ENCODE measurements around the gene TNS1. TPM values are rescaled to one million over a fixed set of nuclear protein-coding genes. Genes with fewer than 3 reads are reported as not detected.

TNS1 gene
- total and polyA plus RNA-seq, 2 donors: 8.3 to 21.3 TPM

DNA sequence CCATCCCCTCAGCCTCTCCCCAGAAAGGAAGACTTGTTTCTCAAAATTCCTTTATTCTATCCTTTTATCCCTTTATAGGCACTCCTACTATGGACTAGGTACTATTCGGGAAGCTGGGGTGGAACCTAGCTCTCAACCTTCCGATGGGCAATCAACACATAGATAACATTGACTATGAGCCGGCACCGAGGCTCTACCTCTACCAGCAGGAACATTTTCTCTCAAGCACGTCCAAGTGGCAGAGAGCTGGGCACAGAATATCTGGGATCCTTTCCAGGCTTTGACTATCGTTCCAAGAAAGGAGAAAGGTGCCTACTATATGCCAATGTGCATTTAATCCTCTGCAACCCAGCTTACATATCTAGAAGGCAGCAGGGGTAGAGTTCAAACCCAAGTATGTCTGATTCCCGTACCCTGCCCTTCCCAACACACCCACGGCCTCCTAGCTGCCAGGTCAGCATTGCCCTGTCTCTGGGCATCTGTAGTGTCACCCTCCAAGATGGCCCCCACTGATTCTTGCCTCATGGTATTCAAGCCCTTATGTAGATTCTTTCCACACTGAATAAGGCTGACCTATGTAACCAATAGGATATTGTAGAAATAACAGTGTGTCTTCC is 28.3 kb downstream of the TNS1 start:
- 93% methylated on average over 8 of the region's 8 CpGs for WGBS
- Histone ChIP-seq H3K27ac (ENCODE audit: low read depth in 1 of 2, low read length in 1 of 2) (no peak overlapping the region), H3K4me3 (ENCODE audit: low read length in 2 of 2) (no peak overlapping the region), H3K27me3 (ENCODE audit: control insufficient read depth in 2 of 2, insufficient read depth in 1 of 2, low read length in 1 of 2) (peaks cover 0 to 28% of the 10 kb centered on the region in 2 donors), H3K36me3 (ENCODE audit: control insufficient read depth in 2 of 2, insufficient read depth in 2 of 2, low read length in 1 of 2) (no peaks in the 10 kb centered on the region), H3K9me3 (ENCODE audit: control insufficient read depth in 2 of 2, insufficient read depth in 1 of 2, low read length in 1 of 2) (no peaks in the 10 kb centered on the region), H3K4me1 (ENCODE audit: control insufficient read depth in 2 of 2, insufficient read depth in 2 of 2, low read length in 2 of 2) (peaks cover 0 to under 1% of the 10 kb centered on the region in 2 donors)
- no peak for DNase-seq (ENCODE audit: low read depth in 6 of 9, low spot score in 9 of 9)

DNA sequence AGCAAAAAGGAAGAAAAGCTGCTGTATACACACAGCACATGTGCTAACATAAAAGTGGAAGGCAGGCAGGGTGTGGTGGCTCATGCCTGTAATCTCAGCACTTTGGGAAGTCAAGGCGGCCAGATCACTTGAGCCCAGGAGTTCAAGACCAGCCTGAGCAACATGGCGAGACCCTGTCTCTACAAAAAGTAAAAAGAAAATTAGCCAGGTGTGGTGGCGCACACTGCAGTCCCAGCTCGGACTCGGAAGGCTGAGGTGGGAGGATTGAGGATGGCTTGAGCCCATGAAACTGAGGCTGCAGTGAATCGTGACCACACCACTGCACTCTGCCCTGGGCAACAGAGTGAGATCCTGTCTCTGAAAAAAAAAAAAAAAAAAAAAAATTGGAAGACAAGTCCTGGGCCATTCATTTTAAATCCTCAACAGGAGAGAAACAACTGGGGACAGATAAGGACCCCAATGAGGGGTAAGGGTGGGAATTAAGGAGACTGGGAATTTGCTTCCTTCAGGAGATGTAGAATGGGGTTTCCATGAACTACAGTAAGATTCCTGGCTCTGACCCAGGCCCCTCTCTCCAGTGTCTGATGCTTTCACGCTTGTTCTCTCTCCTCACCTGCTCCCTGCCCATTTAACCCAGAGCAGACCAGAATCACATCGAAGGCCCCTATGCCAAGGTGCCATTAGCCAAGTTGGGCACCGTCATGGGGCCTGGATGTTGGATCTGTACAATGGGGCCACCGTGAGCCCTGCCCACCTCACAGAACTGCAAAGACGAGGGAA is 29.6 kb downstream of the TNS1 start:
- DNase-seq (ENCODE audit: low read depth in 6 of 9, low spot score in 9 of 9): no peak
- WGBS: 94% methylated on average over 11 of the region's 11 CpGs
- Histone ChIP-seq H3K36me3 (ENCODE audit: control insufficient read depth in 2 of 2, insufficient read depth in 2 of 2, low read length in 1 of 2) (no peaks in the 10 kb centered on the region), H3K9me3 (ENCODE audit: control insufficient read depth in 2 of 2, insufficient read depth in 1 of 2, low read length in 1 of 2) (no peaks in the 10 kb centered on the region), H3K4me3 (ENCODE audit: low read length in 2 of 2) (no peak overlapping the region), H3K4me1 (ENCODE audit: control insufficient read depth in 2 of 2, insufficient read depth in 2 of 2, low read length in 2 of 2) (no peaks in the 10 kb centered on the region), H3K27ac (ENCODE audit: low read depth in 1 of 2, low read length in 1 of 2) (no peak overlapping the region), H3K27me3 (ENCODE audit: control insufficient read depth in 2 of 2, insufficient read depth in 1 of 2, low read length in 1 of 2) (peaks cover 0 to 16% of the 10 kb centered on the region in 2 donors)

DNA sequence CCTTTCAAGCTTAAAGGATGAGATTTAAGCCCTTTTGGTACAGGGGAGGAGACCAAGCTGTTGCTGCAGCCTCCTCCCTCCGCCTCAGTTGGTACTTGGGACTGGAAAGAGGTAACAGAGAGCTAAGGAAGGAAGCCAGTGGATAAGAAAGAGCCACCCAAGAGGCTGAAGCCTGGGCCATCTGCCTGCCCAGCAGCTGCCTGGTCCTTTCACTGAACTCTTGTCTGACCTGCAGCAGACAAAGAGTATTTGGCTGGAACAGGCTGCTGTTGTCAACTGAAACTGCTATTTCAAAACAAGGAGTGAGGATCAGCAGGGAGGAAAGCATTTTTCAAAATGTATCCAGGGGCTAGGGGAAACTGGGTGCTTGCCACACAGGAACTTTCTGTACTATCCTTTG is 30.3 kb downstream of the TNS1 start:
- Histone ChIP-seq H3K4me3 (ENCODE audit: low read length in 2 of 2) (no peak overlapping the region), H3K27ac (ENCODE audit: low read depth in 1 of 2, low read length in 1 of 2) (no peak overlapping the region), H3K36me3 (ENCODE audit: control insufficient read depth in 2 of 2, insufficient read depth in 2 of 2, low read length in 1 of 2) (no peaks in the 10 kb centered on the region), H3K9me3 (ENCODE audit: control insufficient read depth in 2 of 2, insufficient read depth in 1 of 2, low read length in 1 of 2) (no peaks in the 10 kb centered on the region), H3K27me3 (ENCODE audit: control insufficient read depth in 2 of 2, insufficient read depth in 1 of 2, low read length in 1 of 2) (peaks cover 0 to 9% of the 10 kb centered on the region in 2 donors), H3K4me1 (ENCODE audit: control insufficient read depth in 2 of 2, insufficient read depth in 2 of 2, low read length in 2 of 2) (no peaks in the 10 kb centered on the region)
- 86% methylated on average over 1 of the region's 1 CpG for WGBS
- no peak for DNase-seq (ENCODE audit: low read depth in 6 of 9, low spot score in 9 of 9)

DNA sequence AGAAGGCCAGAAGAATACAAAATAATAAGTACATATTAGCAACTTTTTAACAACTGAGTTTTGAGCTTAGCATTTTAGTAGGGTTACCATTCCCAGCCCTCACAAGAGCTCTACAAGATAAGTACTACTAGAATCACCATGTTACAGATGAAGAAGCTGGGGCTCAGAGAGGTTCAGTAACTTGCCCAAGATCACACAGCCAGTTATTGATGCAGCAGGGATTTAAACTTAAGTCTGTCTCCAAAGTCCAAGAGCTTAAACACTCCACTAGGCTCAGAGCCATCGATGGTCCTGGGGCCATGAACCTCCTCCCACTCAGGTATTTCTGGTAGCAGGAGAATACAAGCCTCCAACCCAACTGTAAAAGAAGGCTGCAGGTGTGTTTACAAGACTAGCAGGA is 30.8 kb downstream of the TNS1 start:
- Histone ChIP-seq H3K36me3 (ENCODE audit: control insufficient read depth in 2 of 2, insufficient read depth in 2 of 2, low read length in 1 of 2) (no peaks in the 10 kb centered on the region), H3K4me1 (ENCODE audit: control insufficient read depth in 2 of 2, insufficient read depth in 2 of 2, low read length in 2 of 2) (no peaks in the 10 kb centered on the region), H3K27me3 (ENCODE audit: control insufficient read depth in 2 of 2, insufficient read depth in 1 of 2, low read length in 1 of 2) (peaks cover 0 to 4% of the 10 kb centered on the region in 2 donors), H3K27ac (ENCODE audit: low read depth in 1 of 2, low read length in 1 of 2) (no peak overlapping the region), H3K4me3 (ENCODE audit: low read length in 2 of 2) (no peak overlapping the region), H3K9me3 (ENCODE audit: control insufficient read depth in 2 of 2, insufficient read depth in 1 of 2, low read length in 1 of 2) (no peaks in the 10 kb centered on the region)
- 87% methylated on average over 1 of the region's 1 CpG for WGBS
- DNase-seq (ENCODE audit: low read depth in 6 of 9, low spot score in 9 of 9): no peak

DNA sequence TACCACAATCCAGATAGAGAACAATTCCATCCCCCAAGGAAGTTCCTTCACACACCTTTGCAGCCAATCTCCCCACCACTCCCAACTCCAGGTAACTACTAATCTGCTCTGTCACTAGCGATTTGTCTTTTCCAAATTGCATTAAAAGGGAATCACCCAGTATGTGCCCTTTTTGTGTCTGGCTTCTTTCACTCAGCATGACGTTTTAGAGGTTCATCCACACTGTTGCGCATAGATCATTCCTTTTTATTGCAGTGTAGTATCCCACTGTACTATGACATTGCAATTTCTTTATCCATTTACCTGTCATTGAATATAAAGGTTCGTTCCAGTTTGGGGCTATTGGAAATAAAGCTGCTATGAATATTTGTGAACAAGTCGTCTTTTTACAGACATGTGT is 31.6 kb downstream of the TNS1 start:
- H3K27ac ChIP-seq (ENCODE audit: low read depth in 1 of 2, low read length in 1 of 2): no peak overlapping the region
- DNase-seq (ENCODE audit: low read depth in 6 of 9, low spot score in 9 of 9): no peak
- H3K36me3 ChIP-seq (ENCODE audit: control insufficient read depth in 2 of 2, insufficient read depth in 2 of 2, low read length in 1 of 2): no peaks in the 10 kb centered on the region
- no peaks in the 10 kb centered on the region for H3K9me3 ChIP-seq (ENCODE audit: control insufficient read depth in 2 of 2, insufficient read depth in 1 of 2, low read length in 1 of 2)
- peaks cover 0 to under 1% of the 10 kb centered on the region in 2 donors for H3K27me3 ChIP-seq (ENCODE audit: control insufficient read depth in 2 of 2, insufficient read depth in 1 of 2, low read length in 1 of 2)
- no peak overlapping the region for H3K4me3 ChIP-seq (ENCODE audit: low read length in 2 of 2)
- H3K4me1 ChIP-seq (ENCODE audit: control insufficient read depth in 2 of 2, insufficient read depth in 2 of 2, low read length in 2 of 2): peaks cover 0 to 3% of the 10 kb centered on the region in 2 donors
- WGBS: 95% methylated on average over 5 of the region's 5 CpGs

DNA sequence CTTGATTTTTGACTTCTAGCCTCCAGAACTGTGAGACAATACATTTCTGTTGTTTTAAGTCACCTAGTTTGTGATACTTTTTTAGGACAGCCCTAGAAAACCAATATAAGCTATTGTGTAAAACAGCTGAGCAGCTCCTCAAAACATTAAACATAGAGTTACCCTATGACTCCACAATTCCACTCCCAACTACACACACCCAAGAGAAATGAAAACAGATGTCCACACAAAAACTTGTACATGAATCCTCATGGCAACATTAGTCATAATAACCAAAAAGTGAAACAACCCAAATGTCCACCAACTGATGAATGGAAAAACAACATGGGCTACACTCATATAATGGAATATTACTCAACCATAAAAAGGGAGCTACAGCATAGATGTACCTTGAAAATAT is 32.6 kb downstream of the TNS1 start:
- no peaks in the 10 kb centered on the region for H3K36me3 ChIP-seq (ENCODE audit: control insufficient read depth in 2 of 2, insufficient read depth in 2 of 2, low read length in 1 of 2)
- no peaks in the 10 kb centered on the region for H3K27me3 ChIP-seq (ENCODE audit: control insufficient read depth in 2 of 2, insufficient read depth in 1 of 2, low read length in 1 of 2)
- no peak overlapping the region for H3K27ac ChIP-seq (ENCODE audit: low read depth in 1 of 2, low read length in 1 of 2)
- peaks cover 0 to 3% of the 10 kb centered on the region in 2 donors for H3K4me1 ChIP-seq (ENCODE audit: control insufficient read depth in 2 of 2, insufficient read depth in 2 of 2, low read length in 2 of 2)
- no peak overlapping the region for H3K4me3 ChIP-seq (ENCODE audit: low read length in 2 of 2)
- no peaks in the 10 kb centered on the region for H3K9me3 ChIP-seq (ENCODE audit: control insufficient read depth in 2 of 2, insufficient read depth in 1 of 2, low read length in 1 of 2)
- no peak for DNase-seq (ENCODE audit: low read depth in 6 of 9, low spot score in 9 of 9)

DNA sequence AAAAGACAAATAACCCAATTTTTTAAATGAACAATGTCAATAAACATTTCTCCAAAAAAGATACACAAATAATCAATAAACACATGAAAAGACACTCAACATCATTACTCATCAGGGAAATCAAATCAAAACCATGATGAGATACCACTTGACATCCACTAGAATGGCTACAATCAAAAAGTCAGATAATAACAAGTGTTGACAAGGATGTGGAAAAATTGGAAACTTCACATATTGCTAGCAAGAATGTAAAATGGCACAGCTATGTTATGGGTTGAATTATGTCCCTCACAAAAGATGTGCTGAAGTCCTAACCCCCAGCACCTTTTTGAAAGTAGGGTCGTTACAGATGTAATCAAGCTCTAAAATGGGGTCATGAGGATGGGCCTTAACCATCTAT is 33.2 kb downstream of the TNS1 start:
- WGBS: 85% methylated on average over 1 of the region's 1 CpG
- DNase-seq (ENCODE audit: low read depth in 6 of 9, low spot score in 9 of 9): no peak
- no peaks in the 10 kb centered on the region for H3K9me3 ChIP-seq (ENCODE audit: control insufficient read depth in 2 of 2, insufficient read depth in 1 of 2, low read length in 1 of 2)
- H3K27ac ChIP-seq (ENCODE audit: low read depth in 1 of 2, low read length in 1 of 2): no peak overlapping the region
- H3K27me3 ChIP-seq (ENCODE audit: control insufficient read depth in 2 of 2, insufficient read depth in 1 of 2, low read length in 1 of 2): no peaks in the 10 kb centered on the region
- H3K36me3 ChIP-seq (ENCODE audit: control insufficient read depth in 2 of 2, insufficient read depth in 2 of 2, low read length in 1 of 2): no peaks in the 10 kb centered on the region
- H3K4me3 ChIP-seq (ENCODE audit: low read length in 2 of 2): no peak overlapping the region
- H3K4me1 ChIP-seq (ENCODE audit: control insufficient read depth in 2 of 2, insufficient read depth in 2 of 2, low read length in 2 of 2): peaks cover 0 to 3% of the 10 kb centered on the region in 2 donors

DNA sequence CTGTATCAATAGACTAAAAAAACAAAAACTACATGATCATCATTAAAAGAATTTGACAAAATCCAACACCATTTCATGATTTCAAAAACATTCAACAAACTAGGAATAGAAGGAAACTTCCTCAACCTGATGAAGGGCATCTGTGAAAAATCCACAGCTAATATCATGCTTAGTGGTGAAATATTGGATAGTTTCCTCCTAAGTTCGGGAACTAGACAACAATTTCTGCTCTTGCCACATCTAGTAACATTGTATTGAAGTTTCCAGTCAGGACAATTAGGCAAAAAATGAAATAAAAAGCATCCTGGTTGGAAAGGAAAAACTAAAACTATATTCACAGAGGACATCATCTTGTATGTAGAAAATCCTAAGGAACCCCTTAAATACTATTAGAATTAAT is 34.8 kb downstream of the TNS1 start:
- peaks cover 0 to 3% of the 10 kb centered on the region in 2 donors for H3K4me1 ChIP-seq (ENCODE audit: control insufficient read depth in 2 of 2, insufficient read depth in 2 of 2, low read length in 2 of 2)
- H3K27ac ChIP-seq (ENCODE audit: low read depth in 1 of 2, low read length in 1 of 2): no peak overlapping the region
- WGBS: 41% methylated on average over 1 of the region's 1 CpG
- DNase-seq (ENCODE audit: low read depth in 6 of 9, low spot score in 9 of 9): no peak
- no peak overlapping the region for H3K4me3 ChIP-seq (ENCODE audit: low read length in 2 of 2)
- no peaks in the 10 kb centered on the region for H3K27me3 ChIP-seq (ENCODE audit: control insufficient read depth in 2 of 2, insufficient read depth in 1 of 2, low read length in 1 of 2)
- H3K9me3 ChIP-seq (ENCODE audit: control insufficient read depth in 2 of 2, insufficient read depth in 1 of 2, low read length in 1 of 2): no peaks in the 10 kb centered on the region
- no peaks in the 10 kb centered on the region for H3K36me3 ChIP-seq (ENCODE audit: control insufficient read depth in 2 of 2, insufficient read depth in 2 of 2, low read length in 1 of 2)

DNA sequence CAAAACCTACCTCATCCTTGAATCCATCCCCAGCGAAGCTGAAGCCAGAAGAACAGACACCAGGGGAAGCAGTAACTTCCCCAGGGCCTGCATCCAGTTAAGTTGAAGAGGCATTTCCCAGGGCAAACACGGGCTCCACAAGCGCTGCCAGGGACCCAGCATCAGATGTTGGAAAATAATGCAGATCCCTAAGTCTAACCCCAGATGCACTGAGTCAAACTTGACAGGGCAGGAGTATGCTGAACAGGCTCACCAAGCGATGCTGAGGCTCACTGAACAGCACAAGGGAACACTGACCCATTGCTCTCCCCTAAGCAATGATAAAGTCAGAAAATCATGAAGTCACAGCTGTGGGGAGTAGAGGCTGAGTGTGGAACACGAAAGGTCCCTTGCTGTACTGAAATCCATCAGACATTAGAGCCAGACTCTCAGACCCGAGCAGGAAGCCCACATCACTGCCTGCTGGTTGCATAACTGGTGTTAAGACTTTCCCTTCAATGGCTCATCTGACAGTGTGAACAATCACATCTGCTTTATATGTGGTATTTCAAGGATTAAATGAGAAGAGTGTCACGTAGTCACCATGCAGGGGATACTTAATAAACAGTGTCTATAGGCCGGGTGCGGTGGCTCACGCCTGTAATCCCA is 36.2 kb downstream of the TNS1 start:
- Histone ChIP-seq H3K4me1 (ENCODE audit: control insufficient read depth in 2 of 2, insufficient read depth in 2 of 2, low read length in 2 of 2) (peaks cover 0 to 3% of the 10 kb centered on the region in 2 donors), H3K36me3 (ENCODE audit: control insufficient read depth in 2 of 2, insufficient read depth in 2 of 2, low read length in 1 of 2) (no peaks in the 10 kb centered on the region), H3K9me3 (ENCODE audit: control insufficient read depth in 2 of 2, insufficient read depth in 1 of 2, low read length in 1 of 2) (no peaks in the 10 kb centered on the region), H3K27ac (ENCODE audit: low read depth in 1 of 2, low read length in 1 of 2) (no peak overlapping the region), H3K27me3 (ENCODE audit: control insufficient read depth in 2 of 2, insufficient read depth in 1 of 2, low read length in 1 of 2) (no peaks in the 10 kb centered on the region), H3K4me3 (ENCODE audit: low read length in 2 of 2) (no peak overlapping the region)
- 93% methylated on average over 10 of the region's 10 CpGs for WGBS
- DNase-seq (ENCODE audit: low read depth in 6 of 9, low spot score in 9 of 9): no peak

All from thymus (tissue), 11 donors.